SK-N-SH (cell line): Measurements from ENCODE around the gene PBX4. TPM values are rescaled to one million over a fixed set of nuclear protein-coding genes. Genes with fewer than 3 reads are reported as not detected.
A peak's percentile ranks its signal among the peaks of the same experiment; 100 is the strongest.

Source experiments
- CTCF ChIA-PET: fragments of 300-600, 350-600 bp; formaldehyde crosslinking; extraction: SDS; loops from one replicate; lab custom pipeline; 2021; lab: Yijun Ruan, JAX
- POLR2A ChIA-PET: fragments of 350-600 bp; sonication (Branson Sonifier 250); formaldehyde crosslinking; extraction: SDS; loops from one replicate; lab custom pipeline; 2020; ENCODE audit warnings: antibody characterized with exemption, inconsistent platforms; lab: Yijun Ruan, JAX
- DNase-seq: peaks from one replicate; pipeline ENCODE4 v3.0.0; 2012
- H2AFZ ChIP-seq: fragments of 200-600 bp; sonication (generic); 2 replicates; pipeline ENCODE4 v1.8.1; 2016; ENCODE audit warnings: antibody characterized with exemption, mild to moderate bottlenecking, low read depth
- H3F3A ChIP-seq: fragments of 200-600 bp; sonication (generic); replicated peaks from 2 replicates; pipeline ENCODE3; 2016; ENCODE audit warnings: antibody characterized with exemption, mild to moderate bottlenecking; ENCODE audit not compliant: insufficient read depth
- H3K27ac ChIP-seq, 2 experiments: fragments of 200-500 bp in 1 of 2; fragments of 200-600 bp in 1 of 2; sonication (Bioruptor generic) in 1 of 2; sonication (generic), shearing (Covaris generic) in 1 of 2; 2 replicates each; pipeline versions ENCODE4 v1.5.1 to v1.6.1; 2014 to 2016; ENCODE audit warnings: low read depth in 2 of 2, inconsistent platforms in 1 of 2, low read length in 1 of 2, mild to moderate bottlenecking in 1 of 2, mixed read lengths in 1 of 2
- H3K27me3 ChIP-seq: fragments of 200-600 bp; sonication (generic), shearing (Covaris generic); 2 replicates; pipeline ENCODE4 v1.6.1; 2016; ENCODE audit warnings: mixed run types; ENCODE audit not compliant: insufficient read depth
- H3K36me3 ChIP-seq, 2 experiments: fragments of 200-500 bp in 1 of 2; fragments of 200-600 bp in 1 of 2; sonication (Bioruptor generic) in 1 of 2; sonication (generic) in 1 of 2; replicated peaks in 1 of 2; 2 replicates each; pipeline versions ENCODE3 to v1.5.1; 2014 to 2016; ENCODE audit warnings: low read length in 1 of 2, mild to moderate bottlenecking in 1 of 2; ENCODE audit not compliant: insufficient read depth in 2 of 2, control insufficient read depth in 1 of 2
- H3K4me1 ChIP-seq, 2 experiments: fragments of 200-500 bp in 1 of 2; fragments of 200-600 bp in 1 of 2; sonication (Bioruptor generic) in 1 of 2; sonication (generic), shearing (Covaris generic) in 1 of 2; 2 replicates each; pipeline versions ENCODE4 v1.5.1 to v1.6.1; 2014 to 2016; ENCODE audit warnings: low read depth in 1 of 2, low read length in 1 of 2, mixed run types in 1 of 2; ENCODE audit not compliant: insufficient read depth in 2 of 2, control insufficient read depth in 1 of 2
- H3K4me2 ChIP-seq: fragments of 200-600 bp; sonication (generic), shearing (Covaris generic); 2 replicates; pipeline ENCODE4 v1.6.1; 2017; ENCODE audit warnings: mixed run types
- H3K4me3 ChIP-seq, 2 experiments: fragments of 200-500 bp in 1 of 2; fragments of 200-600 bp in 1 of 2; sonication (Bioruptor generic) in 1 of 2; sonication (generic), shearing (Covaris generic) in 1 of 2; 2 replicates each; pipeline versions ENCODE4 v1.5.1 to v1.8.1; 2014 to 2016; ENCODE audit warnings: low read depth in 2 of 2, inconsistent platforms in 1 of 2, low read length in 1 of 2, mild to moderate bottlenecking in 1 of 2, mixed read lengths in 1 of 2, moderate library complexity in 1 of 2
- H3K79me2 ChIP-seq: fragments of 200-600 bp; sonication (generic); 2 replicates; pipeline ENCODE4 v1.8.1; 2017; ENCODE audit warnings: mild to moderate bottlenecking; ENCODE audit not compliant: insufficient read depth
- H3K9ac ChIP-seq: fragments of 200-600 bp; sonication (generic); 2 replicates; pipeline ENCODE4 v1.6.1; 2017; ENCODE audit warnings: mixed run types
- H3K9me2 ChIP-seq: fragments of 200-600 bp; sonication (generic); 2 replicates; pipeline ENCODE4 v1.6.1; 2017; ENCODE audit warnings: mixed run types
- H3K9me3 ChIP-seq: fragments of 200-600 bp; sonication (generic); 2 replicates; pipeline ENCODE4 v1.6.1; 2017; ENCODE audit warnings: mixed run types, mild to moderate bottlenecking, moderate library complexity
- H4K20me1 ChIP-seq: fragments of 200-600 bp; sonication (generic); 2 replicates; pipeline ENCODE4 v1.6.1; 2017; ENCODE audit warnings: mild to moderate bottlenecking, mixed run types; ENCODE audit not compliant: insufficient read depth
- EP300 ChIP-seq, 2 experiments: IDR thresholded peaks; 2 replicates each; pipeline versions ENCODE4 v1.4.0 to v1.6.1; 2012; ENCODE audit warnings: borderline replicate concordance in 1 of 2, low read depth in 1 of 2, low read length in 1 of 2
- EZH2phosphoT487 ChIP-seq: fragments of 200-600 bp; sonication (generic); IDR thresholded peaks from 2 replicates; pipeline ENCODE4 v1.6.1; 2017; ENCODE audit warnings: low read depth, mixed run types, mild to moderate bottlenecking, antibody characterized with exemption, moderate library complexity, borderline replicate concordance
- FOSL2 ChIP-seq: IDR thresholded peaks from 2 replicates; pipeline ENCODE4 v1.4.0; 2012; ENCODE audit warnings: low read depth, mild to moderate bottlenecking, moderate library complexity, borderline replicate concordance
- GABPA ChIP-seq: IDR thresholded peaks from 2 replicates; pipeline ENCODE4 v1.4.0; 2012; ENCODE audit warnings: low read depth, mild to moderate bottlenecking
- MXI1 ChIP-seq: IDR thresholded peaks from 2 replicates; pipeline ENCODE4 v1.6.1; 2012; ENCODE audit warnings: mild to moderate bottlenecking, low read depth, low read length, improper control_type of control experiment
- NRF1 ChIP-seq: IDR thresholded peaks from 2 replicates; pipeline ENCODE4 v1.6.1; 2012; ENCODE audit warnings: low read depth, mild to moderate bottlenecking, low read length
- SIN3A ChIP-seq: IDR thresholded peaks from 2 replicates; pipeline ENCODE4 v1.6.1; 2012; ENCODE audit warnings: low read depth, mild to moderate bottlenecking, low read length, moderate library complexity, borderline replicate concordance
- SMC3 ChIP-seq: IDR thresholded peaks from 2 replicates; pipeline ENCODE4 v1.6.1; 2012; ENCODE audit warnings: low read depth, low read length, improper control_type of control experiment
- TAF1 ChIP-seq: IDR thresholded peaks from 2 replicates; pipeline ENCODE4 v1.6.1; 2012; ENCODE audit warnings: low read depth, mild to moderate bottlenecking, low read length, moderate library complexity, borderline replicate concordance
- TEAD4 ChIP-seq: IDR thresholded peaks from 2 replicates; pipeline ENCODE4 v1.4.0; 2012; ENCODE audit warnings: mild to moderate bottlenecking, borderline replicate concordance; ENCODE audit not compliant: insufficient read depth
- WGBS: methylation state at CpG from one replicate; pipeline ENCODE4 v1.1.6; 2017; ENCODE audit warnings: low lambda C conversion rate; 5-methylcytosine and 5-hydroxymethylcytosine counted together
- polyA plus RNA-seq, 3 experiments: library from polyadenylated mRNA; depleted of rRNA; stranded (reverse); fragments of >200 nt; gene quantifications; 2 replicates each; pipeline ENCODE4 v1.2.3, GENCODE V29; 2012
- TF ChIP-seq, protein P1 (sequence below): IDR thresholded peaks from 2 replicates; pipeline ENCODE4 v1.4.0; 2012; ENCODE audit warnings: low read depth, borderline replicate concordance
- TF ChIP-seq, protein P2 (sequence below): fragments of 200-600 bp; sonication (generic); IDR thresholded peaks from 2 replicates; pipeline ENCODE4 v1.6.1; 2017; ENCODE audit warnings: antibody characterized with exemption, mild to moderate bottlenecking, moderate library complexity
- TF ChIP-seq, protein P3 (sequence below): IDR thresholded peaks from 2 replicates; pipeline ENCODE4 v1.6.1; 2012; ENCODE audit warnings: mild to moderate bottlenecking, low read depth, low read length, moderate library complexity

The PBX4 gene
- polyA plus RNA-seq, 1 of the 3 experiments (the other 2 are of a cell fraction): 6.4 TPM

DNA sequence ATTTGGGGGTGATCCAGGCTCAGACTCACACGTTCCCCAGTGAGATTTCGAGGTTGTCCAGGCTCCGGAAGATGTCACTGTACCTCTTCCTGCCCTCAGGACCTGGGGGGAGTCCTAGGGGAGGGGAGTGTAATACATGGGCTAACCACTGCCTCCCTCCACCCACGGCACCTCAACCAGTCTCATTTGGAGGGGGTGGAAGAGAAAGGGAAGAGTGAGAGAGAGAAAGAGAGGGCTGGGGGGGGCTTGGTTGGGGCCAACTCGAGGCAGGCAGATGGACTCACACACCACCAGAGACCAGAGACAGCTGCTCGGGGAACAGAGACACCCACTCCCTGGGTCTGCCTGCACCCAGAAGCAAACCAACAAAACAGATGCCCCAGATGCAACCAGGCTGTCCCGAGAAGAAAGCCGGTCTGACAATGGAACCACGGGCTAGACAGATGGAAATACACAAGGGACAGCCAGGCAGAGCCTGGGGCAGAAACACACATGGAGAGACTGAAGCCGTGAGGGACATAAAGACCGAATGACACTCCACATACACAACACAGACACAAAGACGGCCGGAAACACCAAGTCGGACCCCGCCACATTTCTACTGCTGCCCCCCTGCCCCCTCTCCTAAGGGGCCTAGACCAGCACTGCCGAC lies 24.1 kb upstream of the PBX4 start:
- WGBS: 27% methylated on average over 13 of the region's 16 CpGs
- Histone ChIP-seq H3K79me2 (no peaks in the 10 kb centered on the region), H3F3A (no peaks in the 10 kb centered on the region), H3K4me2 (peak overlapping the region; percentile 98), H3K9me2 (no peaks in the 10 kb centered on the region), H3K4me3 (peak overlapping the region; percentile 71 to 98), H3K27me3 (no peaks in the 10 kb centered on the region), H3K9me3 (no peaks in the 10 kb centered on the region), H3K4me1 (peaks cover 0 to 8% of the 10 kb centered on the region in 2 experiments; a peak in 1 of 4 replicates)
- DNase-seq: peak; percentile 79
- TF ChIP-seq GABPA (no peak), EZH2phosphoT487 (no peak), MXI1 (peak; percentile 92), TAF1 (no peak), EP300 (IDR thresholded peaks at IDR 0.05; ENCODE audit: borderline replicate concordance in 1 of 2, low read depth in 1 of 2, low read length in 1 of 2) (peak in 1 of 2 experiments; percentile 23; a peak in 1 of 4 replicates), FOSL2 (no peak)
- TF ChIP-seq, protein P1, sequence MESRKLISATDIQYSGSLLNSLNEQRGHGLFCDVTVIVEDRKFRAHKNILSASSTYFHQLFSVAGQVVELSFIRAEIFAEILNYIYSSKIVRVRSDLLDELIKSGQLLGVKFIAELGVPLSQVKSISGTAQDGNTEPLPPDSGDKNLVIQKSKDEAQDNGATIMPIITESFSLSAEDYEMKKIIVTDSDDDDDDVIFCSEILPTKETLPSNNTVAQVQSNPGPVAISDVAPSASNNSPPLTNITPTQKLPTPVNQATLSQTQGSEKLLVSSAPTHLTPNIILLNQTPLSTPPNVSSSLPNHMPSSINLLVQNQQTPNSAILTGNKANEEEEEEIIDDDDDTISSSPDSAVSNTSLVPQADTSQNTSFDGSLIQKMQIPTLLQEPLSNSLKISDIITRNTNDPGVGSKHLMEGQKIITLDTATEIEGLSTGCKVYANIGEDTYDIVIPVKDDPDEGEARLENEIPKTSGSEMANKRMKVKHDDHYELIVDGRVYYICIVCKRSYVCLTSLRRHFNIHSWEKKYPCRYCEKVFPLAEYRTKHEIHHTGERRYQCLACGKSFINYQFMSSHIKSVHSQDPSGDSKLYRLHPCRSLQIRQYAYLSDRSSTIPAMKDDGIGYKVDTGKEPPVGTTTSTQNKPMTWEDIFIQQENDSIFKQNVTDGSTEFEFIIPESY: no peak
- TF ChIP-seq, protein P2, sequence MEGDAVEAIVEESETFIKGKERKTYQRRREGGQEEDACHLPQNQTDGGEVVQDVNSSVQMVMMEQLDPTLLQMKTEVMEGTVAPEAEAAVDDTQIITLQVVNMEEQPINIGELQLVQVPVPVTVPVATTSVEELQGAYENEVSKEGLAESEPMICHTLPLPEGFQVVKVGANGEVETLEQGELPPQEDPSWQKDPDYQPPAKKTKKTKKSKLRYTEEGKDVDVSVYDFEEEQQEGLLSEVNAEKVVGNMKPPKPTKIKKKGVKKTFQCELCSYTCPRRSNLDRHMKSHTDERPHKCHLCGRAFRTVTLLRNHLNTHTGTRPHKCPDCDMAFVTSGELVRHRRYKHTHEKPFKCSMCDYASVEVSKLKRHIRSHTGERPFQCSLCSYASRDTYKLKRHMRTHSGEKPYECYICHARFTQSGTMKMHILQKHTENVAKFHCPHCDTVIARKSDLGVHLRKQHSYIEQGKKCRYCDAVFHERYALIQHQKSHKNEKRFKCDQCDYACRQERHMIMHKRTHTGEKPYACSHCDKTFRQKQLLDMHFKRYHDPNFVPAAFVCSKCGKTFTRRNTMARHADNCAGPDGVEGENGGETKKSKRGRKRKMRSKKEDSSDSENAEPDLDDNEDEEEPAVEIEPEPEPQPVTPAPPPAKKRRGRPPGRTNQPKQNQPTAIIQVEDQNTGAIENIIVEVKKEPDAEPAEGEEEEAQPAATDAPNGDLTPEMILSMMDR: no peak
- TF ChIP-seq, all 33 proteins: peak for 2
- CTCF ChIA-PET: interaction anchor here (0.6 to 13.3 kb wide), 4 partner anchors 14 to 111 kb away, joined by 3 to 175 read pairs (median 16); partner anchors contain the start of gene YJEFN3
- peak overlapping the region in 1 of 2 experiments; percentile 75; a peak in 2 of 4 replicates for H3K27ac ChIP-seq
- no peaks in the 10 kb centered on the region for H4K20me1 ChIP-seq
- POLR2A ChIA-PET: no interaction called here
- H2AFZ ChIP-seq: peak overlapping the region; percentile 88
- peak overlapping the region; percentile 78 for H3K9ac ChIP-seq
- peaks cover 0 to 30% of the 10 kb centered on the region in 2 experiments for H3K36me3 ChIP-seq

DNA sequence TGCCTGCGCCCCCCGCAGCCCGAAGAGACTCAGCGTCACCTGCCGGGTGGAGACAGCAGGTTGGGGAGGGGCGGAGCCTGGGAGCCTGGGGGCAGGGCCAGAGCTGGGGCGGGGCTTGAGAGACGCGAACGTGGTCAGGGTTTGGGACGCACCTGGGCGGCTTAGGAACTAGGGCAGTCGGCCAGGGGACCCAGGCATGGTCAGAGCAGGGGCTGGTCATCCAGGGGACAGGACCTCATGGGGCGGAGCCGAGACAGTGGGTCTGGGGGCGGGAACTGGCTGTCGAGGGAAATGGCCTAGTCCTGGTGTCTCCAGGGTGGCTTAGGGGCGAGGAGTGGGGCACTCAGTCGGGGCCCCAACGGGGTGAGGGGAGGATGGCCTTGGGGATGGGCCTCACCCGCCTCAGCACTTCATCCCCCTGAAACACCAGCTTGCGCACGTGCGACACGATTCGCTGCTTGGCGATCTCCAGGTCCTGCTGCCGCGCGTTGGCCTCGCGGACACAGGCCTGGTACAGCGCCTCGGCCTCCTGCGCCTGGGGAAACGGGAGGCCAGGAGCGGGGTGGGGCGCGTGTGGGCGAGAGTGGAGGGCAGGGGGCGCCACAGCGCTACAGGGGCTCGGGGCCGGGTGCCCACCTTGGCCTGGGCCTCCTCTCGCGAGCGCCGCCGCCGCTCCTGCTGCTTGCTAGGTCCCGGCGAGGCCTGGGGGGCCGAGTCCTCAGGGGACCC lies 19.2 kb upstream of the PBX4 start:
- Histone ChIP-seq H3K79me2 (no peaks in the 10 kb centered on the region), H3K4me2 (no peak overlapping the region), H3K27me3 (no peaks in the 10 kb centered on the region), H3K4me3 (no peak overlapping the region), H3K27ac (no peak overlapping the region), H3K4me1 (peaks cover 0 to 5% of the 10 kb centered on the region in 2 experiments; a peak in 1 of 4 replicates), H3K9me3 (no peaks in the 10 kb centered on the region), H3K9ac (no peak overlapping the region), H3K9me2 (no peaks in the 10 kb centered on the region), H2AFZ (no peak overlapping the region), H4K20me1 (no peaks in the 10 kb centered on the region), H3K36me3 (peaks cover 7 to 17% of the 10 kb centered on the region in 2 experiments), H3F3A (no peaks in the 10 kb centered on the region)
- CTCF ChIA-PET: interaction anchor here (13.3 kb wide), 1 partner anchor 106 kb away, joined by 175 read pairs; the partner anchor contains the start of gene YJEFN3
- no peak for DNase-seq
- WGBS: 97% methylated on average over 41 of the region's 53 CpGs
- POLR2A ChIA-PET: no interaction called here
- TF ChIP-seq SIN3A: no peak
- TF ChIP-seq, protein P1: no peak
- TF ChIP-seq SMC3: no peak
- no peak for TF ChIP-seq TEAD4
- TF ChIP-seq, protein P3, sequence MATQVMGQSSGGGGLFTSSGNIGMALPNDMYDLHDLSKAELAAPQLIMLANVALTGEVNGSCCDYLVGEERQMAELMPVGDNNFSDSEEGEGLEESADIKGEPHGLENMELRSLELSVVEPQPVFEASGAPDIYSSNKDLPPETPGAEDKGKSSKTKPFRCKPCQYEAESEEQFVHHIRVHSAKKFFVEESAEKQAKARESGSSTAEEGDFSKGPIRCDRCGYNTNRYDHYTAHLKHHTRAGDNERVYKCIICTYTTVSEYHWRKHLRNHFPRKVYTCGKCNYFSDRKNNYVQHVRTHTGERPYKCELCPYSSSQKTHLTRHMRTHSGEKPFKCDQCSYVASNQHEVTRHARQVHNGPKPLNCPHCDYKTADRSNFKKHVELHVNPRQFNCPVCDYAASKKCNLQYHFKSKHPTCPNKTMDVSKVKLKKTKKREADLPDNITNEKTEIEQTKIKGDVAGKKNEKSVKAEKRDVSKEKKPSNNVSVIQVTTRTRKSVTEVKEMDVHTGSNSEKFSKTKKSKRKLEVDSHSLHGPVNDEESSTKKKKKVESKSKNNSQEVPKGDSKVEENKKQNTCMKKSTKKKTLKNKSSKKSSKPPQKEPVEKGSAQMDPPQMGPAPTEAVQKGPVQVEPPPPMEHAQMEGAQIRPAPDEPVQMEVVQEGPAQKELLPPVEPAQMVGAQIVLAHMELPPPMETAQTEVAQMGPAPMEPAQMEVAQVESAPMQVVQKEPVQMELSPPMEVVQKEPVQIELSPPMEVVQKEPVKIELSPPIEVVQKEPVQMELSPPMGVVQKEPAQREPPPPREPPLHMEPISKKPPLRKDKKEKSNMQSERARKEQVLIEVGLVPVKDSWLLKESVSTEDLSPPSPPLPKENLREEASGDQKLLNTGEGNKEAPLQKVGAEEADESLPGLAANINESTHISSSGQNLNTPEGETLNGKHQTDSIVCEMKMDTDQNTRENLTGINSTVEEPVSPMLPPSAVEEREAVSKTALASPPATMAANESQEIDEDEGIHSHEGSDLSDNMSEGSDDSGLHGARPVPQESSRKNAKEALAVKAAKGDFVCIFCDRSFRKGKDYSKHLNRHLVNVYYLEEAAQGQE: no peak
- no peak for TF ChIP-seq NRF1
- no peak for TF ChIP-seq FOSL2
